MM.1S (cell line): ENCODE results near the gene JUN.

Experiments used
- EZH2 ChIP-seq: fragments of 300-600 bp; sonication (generic); optimal IDR thresholded peaks from 2 replicates; pipeline ENCODE3; 2017; ENCODE audit warnings: low read depth, mild to moderate bottlenecking, antibody characterized with exemption, low read length, mixed read lengths
- EZH2phosphoT487 ChIP-seq: fragments of 300-600 bp; sonication (generic); IDR thresholded peaks from 2 replicates; pipeline ENCODE4 v1.6.1; 2018; ENCODE audit warnings: antibody characterized with exemption, low read length
- TF ChIP-seq, protein P1 (sequence below): fragments of 300-600 bp; sonication (generic); IDR thresholded peaks from 2 replicates; pipeline ENCODE4 v1.5.1; 2016; ENCODE audit warnings: antibody characterized with exemption, low read length, mixed read lengths

DNA sequence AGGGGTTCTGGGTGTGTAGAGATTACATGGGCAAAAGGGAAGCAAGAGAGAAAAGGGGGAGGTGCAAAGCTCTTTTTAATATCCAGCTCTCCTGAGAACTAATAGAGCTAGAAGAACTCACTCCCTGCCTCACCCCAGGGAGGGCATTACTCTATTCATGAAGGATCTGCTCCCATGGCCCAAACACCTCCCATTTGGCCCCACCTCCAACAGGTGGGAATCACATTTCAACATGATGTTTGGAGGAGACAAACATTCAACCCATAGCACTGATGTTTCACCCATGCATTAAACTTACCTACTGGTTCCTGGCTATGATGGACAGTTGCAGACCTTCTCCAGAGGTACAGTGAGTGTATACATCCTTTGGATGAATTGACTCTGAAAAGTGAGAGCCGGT lies 7.3 kb upstream of the JUN start:
- TF ChIP-seq, protein P1, sequence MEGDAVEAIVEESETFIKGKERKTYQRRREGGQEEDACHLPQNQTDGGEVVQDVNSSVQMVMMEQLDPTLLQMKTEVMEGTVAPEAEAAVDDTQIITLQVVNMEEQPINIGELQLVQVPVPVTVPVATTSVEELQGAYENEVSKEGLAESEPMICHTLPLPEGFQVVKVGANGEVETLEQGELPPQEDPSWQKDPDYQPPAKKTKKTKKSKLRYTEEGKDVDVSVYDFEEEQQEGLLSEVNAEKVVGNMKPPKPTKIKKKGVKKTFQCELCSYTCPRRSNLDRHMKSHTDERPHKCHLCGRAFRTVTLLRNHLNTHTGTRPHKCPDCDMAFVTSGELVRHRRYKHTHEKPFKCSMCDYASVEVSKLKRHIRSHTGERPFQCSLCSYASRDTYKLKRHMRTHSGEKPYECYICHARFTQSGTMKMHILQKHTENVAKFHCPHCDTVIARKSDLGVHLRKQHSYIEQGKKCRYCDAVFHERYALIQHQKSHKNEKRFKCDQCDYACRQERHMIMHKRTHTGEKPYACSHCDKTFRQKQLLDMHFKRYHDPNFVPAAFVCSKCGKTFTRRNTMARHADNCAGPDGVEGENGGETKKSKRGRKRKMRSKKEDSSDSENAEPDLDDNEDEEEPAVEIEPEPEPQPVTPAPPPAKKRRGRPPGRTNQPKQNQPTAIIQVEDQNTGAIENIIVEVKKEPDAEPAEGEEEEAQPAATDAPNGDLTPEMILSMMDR, result no peak
- TF ChIP-seq EZH2 (no peak), EZH2phosphoT487 (no peak)
